Neural cell (in vitro differentiated cells): Measurements from ENCODE around the gene NAPG.

ENCODE experiments used
- SMC3 ChIP-seq: fragments of 450-650 bp; conservative IDR thresholded peaks from 2 replicates; pipeline ENCODE4 v1.6.1; 2014; ENCODE audit warnings: antibody characterized with exemption, mild to moderate bottlenecking, moderate library complexity; ENCODE audit not compliant: poor library complexity
- TF ChIP-seq, protein P1 (sequence below): fragments of 450-650 bp; IDR thresholded peaks from 2 replicates; pipeline ENCODE4 v1.5.1; 2014; ENCODE audit warnings: antibody characterized with exemption, mild to moderate bottlenecking, moderate library complexity; ENCODE audit not compliant: poor library complexity, severe bottlenecking

DNA sequence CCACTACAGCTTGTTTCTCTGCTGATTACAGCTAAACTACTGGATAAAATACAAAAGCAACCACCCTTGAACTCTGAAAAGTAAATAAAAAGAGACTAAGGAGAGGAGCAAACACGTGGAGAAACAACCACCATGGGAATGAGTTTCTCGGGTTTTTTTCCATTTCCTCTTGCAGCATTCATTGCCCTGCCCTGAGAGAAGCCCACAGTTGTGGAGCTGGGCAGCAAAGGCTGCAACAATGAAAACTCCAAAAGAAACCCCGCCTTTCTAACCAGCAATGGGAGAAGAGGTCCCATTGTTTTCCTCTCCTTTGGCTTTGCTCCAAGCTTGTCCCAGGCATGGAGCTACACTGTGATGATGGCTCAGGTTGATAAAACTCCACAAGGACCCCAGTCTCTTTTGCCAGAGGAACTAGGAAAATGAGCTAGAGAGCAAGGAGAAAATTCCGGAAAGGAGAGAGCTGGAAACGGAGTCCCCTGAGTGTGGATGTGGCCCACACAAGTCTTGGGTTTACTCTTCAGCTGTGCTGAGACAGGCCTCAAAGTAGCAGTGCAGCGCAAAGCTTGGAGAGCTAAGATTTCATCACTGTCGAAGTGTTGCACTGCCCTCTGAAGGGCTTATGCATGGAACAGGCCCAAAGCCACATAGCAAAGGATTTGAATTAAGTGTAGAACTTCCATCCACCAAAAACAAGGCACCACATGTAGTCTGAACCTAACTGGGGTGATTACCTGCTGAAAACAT is 20.9 kb downstream of the NAPG start:
- TF ChIP-seq, protein P1, sequence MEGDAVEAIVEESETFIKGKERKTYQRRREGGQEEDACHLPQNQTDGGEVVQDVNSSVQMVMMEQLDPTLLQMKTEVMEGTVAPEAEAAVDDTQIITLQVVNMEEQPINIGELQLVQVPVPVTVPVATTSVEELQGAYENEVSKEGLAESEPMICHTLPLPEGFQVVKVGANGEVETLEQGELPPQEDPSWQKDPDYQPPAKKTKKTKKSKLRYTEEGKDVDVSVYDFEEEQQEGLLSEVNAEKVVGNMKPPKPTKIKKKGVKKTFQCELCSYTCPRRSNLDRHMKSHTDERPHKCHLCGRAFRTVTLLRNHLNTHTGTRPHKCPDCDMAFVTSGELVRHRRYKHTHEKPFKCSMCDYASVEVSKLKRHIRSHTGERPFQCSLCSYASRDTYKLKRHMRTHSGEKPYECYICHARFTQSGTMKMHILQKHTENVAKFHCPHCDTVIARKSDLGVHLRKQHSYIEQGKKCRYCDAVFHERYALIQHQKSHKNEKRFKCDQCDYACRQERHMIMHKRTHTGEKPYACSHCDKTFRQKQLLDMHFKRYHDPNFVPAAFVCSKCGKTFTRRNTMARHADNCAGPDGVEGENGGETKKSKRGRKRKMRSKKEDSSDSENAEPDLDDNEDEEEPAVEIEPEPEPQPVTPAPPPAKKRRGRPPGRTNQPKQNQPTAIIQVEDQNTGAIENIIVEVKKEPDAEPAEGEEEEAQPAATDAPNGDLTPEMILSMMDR, result no peak
- no peak for TF ChIP-seq SMC3
